PFSK-1 (cell line): Measurements from ENCODE around the gene MTF2.

ENCODE experiments used
- FOXP2 ChIP-seq: optimal IDR thresholded peaks from 2 replicates; pipeline ENCODE3; 2011; ENCODE audit warnings: borderline replicate concordance, control low read depth, inconsistent platforms; ENCODE audit not compliant: insufficient read depth; ENCODE audit errors: extremely low read length, extremely low read depth
- POLR2AphosphoS5 ChIP-seq: IDR thresholded peaks from 2 replicates; pipeline ENCODE4 v1.6.1; 2012; ENCODE audit warnings: low read depth, mild to moderate bottlenecking, control low read depth, low read length, moderate library complexity
- REST ChIP-seq, 2 experiments: IDR thresholded peaks; 2 replicates each; pipeline versions ENCODE4 v1.6.1 to v1.8.0; 2011 to 2012; ENCODE audit warnings: low read depth in 2 of 2, low read length in 2 of 2, control low read depth in 1 of 2, inconsistent platforms in 1 of 2, mild to moderate bottlenecking in 1 of 2, moderate library complexity in 1 of 2; ENCODE audit not compliant: insufficient read depth in 1 of 2
- SIN3A ChIP-seq: IDR thresholded peaks from 2 replicates; pipeline ENCODE4 v1.6.1; 2012; ENCODE audit warnings: mild to moderate bottlenecking, low read length, moderate library complexity, borderline replicate concordance; ENCODE audit not compliant: insufficient read depth
- TAF1 ChIP-seq: IDR thresholded peaks from 2 replicates; pipeline ENCODE4 v1.6.1; 2012; ENCODE audit warnings: low read length, control low read depth, borderline replicate concordance; ENCODE audit not compliant: insufficient read depth

MTF2 gene

GRCh38 chr1:93137604-93138292 lies 58.7 kb downstream of the MTF2 start:
- TF ChIP-seq REST (IDR thresholded peaks at IDR 0.05; ENCODE audit: insufficient read depth in 1 of 2, low read depth in 2 of 2, low read length in 2 of 2) (no peak), TAF1 (no peak), FOXP2 (no peak), SIN3A (no peak), POLR2AphosphoS5 (no peak)

DNA sequence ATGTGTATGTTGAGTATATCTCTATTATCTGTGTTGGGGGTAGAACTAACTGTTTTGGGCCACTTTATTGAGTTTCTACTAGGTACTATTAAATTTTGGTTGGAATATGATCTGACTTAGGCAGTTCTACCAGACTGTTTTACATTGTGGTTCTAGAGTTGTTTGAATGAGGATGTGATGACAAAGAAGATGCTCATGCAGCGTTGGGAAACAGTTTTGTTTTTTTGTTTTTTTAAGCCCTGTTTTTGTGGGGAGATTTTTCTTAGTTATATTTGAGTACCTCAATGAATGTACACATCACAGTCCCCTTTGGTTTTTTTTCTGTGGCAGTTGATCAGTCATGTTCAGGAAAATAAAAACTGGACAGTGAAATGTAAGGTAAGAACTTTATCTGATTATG lies 61.0 kb downstream of the MTF2 start:
- no peak for TF ChIP-seq SIN3A
- no peak for TF ChIP-seq FOXP2
- TF ChIP-seq REST (IDR thresholded peaks at IDR 0.05; ENCODE audit: insufficient read depth in 1 of 2, low read depth in 2 of 2, low read length in 2 of 2) = no peak
- no peak for TF ChIP-seq POLR2AphosphoS5

GRCh38 chr1:93142161-93142560 lies 63.1 kb downstream of the MTF2 start:
- TF ChIP-seq SIN3A = no peak
- TF ChIP-seq FOXP2 = no peak

DNA sequence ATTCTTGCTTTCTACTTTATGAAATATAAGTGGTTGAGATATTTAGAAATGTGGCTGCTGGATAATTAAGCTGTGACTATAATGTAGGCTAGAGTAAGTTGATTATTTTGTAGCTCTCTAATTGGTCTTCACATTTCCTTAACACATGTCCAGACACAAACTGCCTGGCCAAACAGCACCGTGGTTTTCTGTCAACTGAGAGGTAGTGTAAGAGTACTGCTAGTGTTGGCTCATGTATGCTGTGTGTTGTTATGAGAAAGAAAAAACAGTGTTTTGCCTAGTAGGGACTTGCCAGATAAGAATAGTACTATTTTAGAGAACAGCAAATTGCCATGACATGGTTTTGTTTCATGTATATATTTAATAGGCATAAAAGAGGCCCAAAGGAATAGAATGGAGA lies 64.1 kb downstream of the MTF2 start:
- TF ChIP-seq POLR2AphosphoS5 (no peak), REST (IDR thresholded peaks at IDR 0.05; ENCODE audit: insufficient read depth in 1 of 2, low read depth in 2 of 2, low read length in 2 of 2) (no peak), SIN3A (no peak), FOXP2 (no peak), TAF1 (no peak)

DNA sequence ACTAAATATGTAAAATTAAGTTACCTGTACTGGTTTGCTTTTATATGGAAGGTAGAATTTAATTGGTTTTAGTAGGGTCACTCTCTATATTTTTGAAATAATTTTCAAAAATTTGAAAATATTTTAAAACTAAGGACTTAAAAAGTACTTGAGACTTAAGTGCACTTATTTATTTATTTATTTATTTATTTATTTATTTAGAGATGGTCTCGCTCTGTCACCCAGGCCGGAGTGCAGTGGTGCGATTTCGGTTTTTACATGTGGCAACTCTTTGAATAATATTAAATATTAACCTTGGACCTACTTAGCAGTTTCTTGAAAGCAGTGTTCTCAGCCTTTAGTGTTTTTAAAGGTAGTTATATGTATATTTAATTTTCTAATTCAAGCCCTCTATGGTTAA lies 64.7 kb downstream of the MTF2 start:
- no peak for TF ChIP-seq FOXP2
- no peak for TF ChIP-seq SIN3A
- TF ChIP-seq POLR2AphosphoS5 = no peak
- TF ChIP-seq REST (IDR thresholded peaks at IDR 0.05; ENCODE audit: insufficient read depth in 1 of 2, low read depth in 2 of 2, low read length in 2 of 2) = no peak
- TF ChIP-seq TAF1 = no peak
